ENCODE results near the gene NCKAP5.

The NCKAP5 gene

DNA sequence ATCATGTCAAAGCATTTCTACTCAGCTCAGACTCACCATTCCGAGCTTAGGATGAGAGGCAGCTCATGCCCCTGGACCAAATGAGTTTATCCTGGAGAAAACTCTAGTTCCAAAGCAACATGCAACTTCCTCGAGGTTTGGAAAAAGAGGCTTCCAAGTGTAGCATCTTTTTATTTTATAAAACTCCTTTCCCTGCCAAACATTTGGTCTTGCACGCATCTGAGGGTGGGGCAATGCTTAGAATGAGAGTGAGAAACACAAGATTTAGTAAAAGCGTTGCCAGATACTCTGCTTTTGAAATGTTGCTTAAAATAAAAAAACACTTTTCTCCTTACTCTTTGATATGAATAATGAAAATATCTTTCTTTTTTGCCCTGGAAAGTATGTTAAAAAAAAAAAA lies 151.5 kb downstream of the NCKAP5 start:
- DNase-seq: no peak

DNA sequence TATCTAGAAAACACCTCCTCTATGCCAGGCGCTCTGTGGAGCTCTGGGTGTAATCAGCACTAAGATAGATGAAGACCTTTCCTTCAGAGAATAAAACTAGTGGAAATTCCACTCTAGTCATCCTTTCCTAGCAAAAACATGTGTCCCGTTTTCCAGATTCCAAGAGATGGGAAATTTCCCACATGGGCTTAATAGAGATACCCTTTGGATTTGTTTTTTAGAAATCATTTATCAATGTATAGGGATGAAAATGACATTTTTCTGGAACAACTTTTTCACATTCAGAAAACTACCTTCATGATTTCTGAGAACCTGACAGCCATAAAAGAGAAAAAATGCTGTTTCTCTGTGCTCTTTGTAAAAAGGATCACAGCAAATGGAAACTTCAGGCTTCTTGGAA lies 152.1 kb downstream of the NCKAP5 start:
- DNase-seq: no peak

DNA sequence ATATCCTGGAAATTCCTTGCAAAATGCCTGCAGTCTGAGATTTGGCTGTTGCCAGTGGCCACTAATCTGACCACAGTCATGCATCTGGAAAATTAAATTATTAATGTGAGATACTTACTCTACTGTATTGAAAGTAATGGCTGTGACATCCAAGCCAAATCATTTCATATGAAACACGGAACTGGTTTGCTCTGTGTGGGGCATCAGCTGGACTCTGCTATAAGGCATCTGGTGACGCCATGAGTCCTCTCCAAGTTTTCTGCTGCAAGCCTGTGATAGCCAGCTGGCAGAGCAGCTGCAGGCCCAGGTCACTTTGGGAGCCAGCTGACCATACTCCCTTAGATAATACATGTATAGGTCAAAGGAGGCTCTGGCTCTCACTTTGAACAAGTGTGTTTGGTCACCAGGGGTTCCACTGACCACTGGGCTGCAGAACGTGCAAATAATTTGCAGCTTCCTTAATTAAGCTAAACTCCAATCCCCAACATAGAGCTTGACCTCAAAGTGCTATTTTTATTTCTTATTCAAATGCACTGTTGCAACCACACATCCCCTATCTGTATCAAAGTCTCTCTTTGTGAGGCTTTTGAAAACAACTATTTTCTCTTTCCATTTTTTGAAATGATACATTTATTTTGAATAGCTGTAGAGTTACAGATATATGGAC lies 152.9 kb downstream of the NCKAP5 start:
- no peak for DNase-seq

DNA sequence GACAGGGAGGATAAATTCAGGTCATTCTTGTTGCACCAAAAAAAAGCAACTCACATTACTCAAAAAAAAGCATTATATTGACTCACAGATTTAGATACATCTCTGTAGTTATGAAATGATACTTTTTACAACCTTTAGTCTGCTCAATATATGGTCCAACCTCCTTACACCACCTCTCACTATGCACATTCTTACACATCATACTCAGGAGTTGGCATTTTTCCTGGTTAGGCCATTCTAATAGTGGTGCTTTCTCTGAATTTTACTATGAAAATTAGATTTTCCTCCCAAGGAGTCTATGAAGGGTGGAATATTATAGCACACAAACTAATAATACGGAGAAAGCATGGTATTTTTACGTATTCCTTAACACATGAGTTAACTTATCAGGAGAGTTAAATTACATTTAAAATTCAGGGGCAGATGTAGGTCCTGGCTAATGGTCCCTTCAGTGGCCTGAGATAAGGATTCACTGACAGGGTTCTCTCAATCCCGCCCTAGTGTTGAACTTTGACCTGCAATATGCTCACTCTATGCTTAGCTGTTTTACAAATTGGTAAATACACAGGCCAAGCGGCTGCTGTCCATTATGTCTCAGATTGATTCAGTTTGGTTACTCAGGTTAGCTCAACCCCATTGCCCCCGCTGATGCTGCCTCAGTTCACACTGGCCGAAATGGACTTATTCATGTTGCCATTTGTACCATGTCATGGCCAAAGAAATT lies 153.6 kb downstream of the NCKAP5 start:
- no peak for DNase-seq

DNA sequence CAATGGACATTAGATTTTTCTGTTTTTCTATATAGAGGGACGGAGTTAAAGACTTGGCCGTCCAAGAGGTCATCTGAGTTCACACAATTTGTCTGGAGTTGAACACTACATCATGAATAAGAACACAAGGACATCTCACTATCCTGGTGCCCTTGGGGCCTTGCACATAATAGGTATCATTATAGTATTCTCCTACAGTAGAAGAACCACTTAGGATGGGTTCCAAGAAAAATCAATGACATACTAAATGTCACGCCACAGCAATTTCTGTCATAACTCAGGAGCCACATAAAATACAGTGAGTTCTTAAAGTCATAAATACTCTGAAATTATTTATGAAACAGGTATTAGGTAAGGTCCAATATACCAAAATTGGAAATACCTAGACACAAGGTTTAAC lies 154.4 kb downstream of the NCKAP5 start:
- DNase-seq: no peak

DNA sequence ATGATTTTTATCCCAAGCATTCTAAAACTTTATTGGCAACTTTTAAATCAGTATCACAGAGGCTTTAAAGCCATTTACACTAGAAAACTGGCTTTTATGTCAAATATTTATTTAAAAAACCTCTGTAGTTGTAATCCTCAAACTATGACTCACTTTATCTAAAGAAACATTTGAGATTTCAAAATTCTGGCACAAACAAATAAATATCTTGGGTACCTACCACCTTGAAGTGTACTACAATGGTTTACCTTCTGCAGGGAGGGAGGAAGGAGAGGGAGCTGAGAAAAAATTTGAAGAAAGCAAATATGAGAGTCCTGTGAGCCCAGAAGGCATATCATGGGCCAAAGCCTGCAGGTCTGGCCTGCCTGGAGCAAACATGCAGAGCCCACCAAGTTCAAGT lies 155.6 kb downstream of the NCKAP5 start:
- DNase-seq: no peak

DNA sequence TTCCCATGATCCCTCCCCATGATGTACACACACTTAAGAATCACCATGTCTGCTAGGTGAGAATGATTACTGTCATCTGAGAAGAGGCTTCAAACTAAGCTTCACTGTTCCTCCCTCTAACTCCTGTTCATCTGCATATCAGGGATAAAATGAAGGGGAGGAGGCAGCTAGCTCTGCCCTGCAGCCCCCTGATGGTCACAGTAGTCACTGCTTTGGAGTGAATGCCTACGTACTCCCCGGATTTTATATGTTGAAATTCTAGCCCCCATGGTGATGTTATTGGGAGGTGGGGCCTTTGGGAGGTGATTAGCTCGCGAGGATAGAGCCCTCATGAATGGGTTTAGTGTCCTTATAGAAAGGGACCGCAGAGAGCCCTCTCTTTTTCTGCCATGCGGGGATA lies 156.4 kb downstream of the NCKAP5 start:
- DNase-seq: no peak

DNA sequence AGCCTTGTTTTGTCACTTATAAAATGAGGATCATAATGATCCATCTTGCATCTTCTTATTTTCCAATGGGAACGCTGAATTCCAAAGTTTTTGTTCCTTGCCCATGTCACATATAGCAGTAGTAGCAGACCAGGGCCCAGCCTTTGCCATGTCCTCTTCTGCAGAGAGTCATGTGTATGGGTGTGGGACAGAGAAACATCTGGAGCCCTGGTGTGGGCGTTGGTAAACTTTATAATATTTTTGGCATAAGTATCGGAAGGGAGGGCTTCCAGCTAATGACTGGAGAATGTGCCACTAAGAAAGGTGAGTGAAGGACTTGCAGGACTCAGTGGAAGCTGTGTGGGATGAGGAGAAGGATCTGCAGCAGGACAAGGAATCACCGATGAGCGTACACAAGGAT lies 157.2 kb downstream of the NCKAP5 start:
- no peak for DNase-seq

DNA sequence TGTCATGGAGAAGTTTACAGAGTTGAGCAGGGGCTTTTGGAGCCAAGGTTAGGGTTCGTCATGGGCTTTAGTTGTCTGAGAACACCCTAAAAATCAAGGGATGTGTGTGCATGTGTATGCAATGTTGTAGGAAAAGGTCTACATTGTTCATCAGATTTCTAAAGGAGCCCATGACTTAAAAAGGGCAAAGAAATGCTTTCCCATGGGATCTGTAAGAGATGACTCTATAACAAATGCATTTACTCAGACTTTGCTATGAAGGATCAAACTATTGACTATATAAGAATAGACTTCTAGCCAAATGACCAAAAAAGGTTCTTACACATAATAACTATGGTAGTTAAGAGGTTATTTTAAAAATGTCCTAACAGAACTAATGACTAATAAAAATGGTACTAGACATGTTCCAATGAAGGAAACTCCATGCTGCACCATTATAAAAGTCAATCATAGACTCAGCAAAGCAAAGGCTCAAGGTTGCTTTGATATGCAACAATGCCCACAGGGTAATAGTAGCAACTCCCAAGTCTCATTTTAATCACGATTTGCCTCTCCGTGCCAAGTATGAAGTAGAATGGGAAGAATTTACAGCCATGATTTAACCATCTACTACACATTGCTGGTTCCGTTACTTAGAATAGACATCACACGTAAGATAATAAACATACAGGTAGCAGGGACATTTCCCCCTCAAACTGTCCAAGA lies 158.5 kb downstream of the NCKAP5 start:
- no peak for DNase-seq

DNA sequence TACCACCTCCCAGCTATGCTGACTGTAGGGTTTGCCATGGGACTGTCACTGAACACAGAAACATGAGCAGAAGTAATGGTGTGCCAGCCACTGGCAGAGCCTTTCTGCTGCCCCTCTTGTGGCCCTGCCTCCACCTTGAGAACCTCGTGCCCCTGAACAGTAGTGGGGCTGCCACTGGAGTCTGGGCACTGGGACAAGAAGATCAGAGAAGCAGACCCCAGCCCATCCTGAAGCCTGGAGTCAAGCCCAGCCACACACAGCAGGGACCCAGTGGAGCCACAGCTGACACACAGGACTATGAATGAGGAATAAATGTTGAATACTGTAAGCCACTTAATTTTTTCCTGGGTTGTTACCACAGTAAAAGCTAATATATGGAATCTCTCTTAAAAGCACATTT lies 159.6 kb downstream of the NCKAP5 start:
- DNase-seq: no peak

DNA sequence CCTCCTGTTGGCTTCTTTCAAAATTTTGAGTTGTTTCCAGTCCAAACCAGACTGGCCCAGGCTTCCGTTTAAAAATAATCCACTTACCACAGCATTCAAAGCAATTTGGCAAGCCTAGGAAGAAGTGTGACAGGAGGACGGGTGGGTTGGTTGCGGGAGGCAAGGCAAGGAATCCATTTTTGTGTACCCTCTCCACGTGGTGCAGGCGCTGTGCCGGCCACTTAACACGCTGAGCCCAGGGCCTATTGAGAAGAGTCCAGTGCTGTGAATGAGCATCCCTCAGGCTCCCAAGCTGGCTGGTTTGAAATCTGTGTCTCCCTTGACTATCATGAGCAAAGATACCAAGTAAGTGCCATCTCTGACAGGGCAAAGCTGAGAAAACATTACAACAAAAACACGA lies 160.9 kb downstream of the NCKAP5 start:
- no peak for DNase-seq

DNA sequence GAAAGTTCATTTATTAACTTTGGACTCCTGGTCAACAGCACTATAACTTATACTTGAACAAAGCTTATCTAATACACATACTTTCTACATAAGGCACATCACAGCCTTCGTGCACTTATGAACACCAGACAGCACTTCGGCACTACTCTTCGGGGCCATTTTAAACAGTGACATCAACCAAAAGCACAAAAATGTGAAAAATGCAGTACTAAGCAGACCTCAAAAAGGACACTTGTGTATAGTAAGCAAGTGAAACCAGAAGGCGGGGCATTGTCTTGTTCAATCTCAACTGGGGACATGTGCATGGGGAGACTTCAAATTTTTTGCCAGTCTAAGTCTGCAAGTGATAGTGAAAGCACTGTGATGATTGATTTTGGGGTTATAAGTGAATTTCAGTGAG lies 163.0 kb downstream of the NCKAP5 start:
- no peak for DNase-seq

DNA sequence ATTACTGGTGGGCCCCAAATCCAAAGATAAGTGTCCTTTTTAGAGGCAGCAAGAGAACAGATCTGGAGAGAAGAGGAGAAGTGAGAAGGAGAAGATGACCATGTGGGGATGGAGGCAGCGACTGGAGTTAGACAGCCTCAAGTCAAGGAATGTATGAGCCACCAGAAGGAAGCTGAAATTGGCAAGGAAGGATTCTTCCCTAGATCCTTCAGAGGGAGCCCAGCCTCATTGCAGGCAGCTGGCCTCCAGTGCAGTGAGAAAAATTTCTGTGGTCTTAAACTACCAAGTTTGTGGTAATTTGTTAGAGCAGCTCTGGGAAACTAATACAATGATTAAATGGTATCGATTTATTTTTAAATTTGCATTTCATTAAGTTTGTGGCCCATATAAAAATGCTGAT lies 167.9 kb downstream of the NCKAP5 start:
- DNase-seq: no peak

DNA sequence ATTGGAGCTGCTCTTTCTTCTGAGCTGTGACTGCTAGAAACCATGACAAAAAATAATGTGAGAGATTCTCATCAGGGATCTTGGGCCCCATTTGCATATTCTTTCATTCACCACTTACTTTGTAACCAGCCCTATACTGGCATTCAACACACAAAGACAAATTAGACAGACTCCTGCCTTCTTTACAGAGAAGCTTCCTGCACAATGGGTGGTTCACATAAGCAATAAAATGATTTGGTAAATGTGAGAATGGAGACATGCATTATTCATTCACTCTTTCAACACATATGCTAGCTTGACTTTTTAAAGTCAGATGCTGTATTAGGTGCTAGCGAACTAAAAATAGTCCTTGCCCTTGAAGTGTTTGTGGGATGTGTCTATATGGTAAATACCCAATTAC lies 174.4 kb downstream of the NCKAP5 start:
- no peak for DNase-seq

DNA sequence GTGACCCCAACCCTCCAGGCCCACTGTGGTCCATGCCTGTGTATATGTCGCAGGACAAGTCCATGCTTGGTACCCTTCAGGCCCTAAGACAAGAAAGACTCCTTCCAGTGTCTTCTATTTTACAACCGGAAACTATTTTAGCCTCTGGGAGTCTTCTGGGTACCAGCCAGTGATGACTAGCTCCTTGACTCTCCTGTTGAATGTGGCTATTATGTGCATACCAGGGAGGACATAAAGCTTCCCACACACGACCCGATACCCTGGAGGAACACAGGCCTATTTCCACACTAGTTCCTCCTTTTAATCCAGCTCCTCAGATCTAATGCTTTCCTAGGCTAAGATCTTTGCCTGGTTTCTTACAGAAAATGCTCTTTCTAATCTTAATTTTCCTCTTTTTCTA lies 178.1 kb downstream of the NCKAP5 start:
- no peak for DNase-seq

DNA sequence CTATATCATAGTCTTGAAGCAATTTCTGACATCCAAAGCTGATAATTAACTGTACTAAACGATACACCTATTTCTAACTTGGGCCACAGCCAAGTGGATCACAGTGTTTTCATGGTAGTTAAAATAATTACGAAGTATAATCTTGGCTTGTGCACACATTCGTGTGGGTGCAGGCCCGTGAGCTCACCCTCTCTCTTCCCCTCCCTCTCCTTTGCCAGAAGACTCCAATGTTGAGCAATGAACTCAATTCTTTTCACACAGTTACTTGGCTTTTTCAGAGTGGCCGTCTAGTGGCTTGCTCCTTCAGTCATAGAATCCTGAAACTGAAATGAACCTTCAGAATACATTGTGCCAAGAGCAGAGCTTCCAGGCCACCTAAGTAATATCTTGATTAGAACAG lies 178.7 kb downstream of the NCKAP5 start:
- no peak for DNase-seq

DNA sequence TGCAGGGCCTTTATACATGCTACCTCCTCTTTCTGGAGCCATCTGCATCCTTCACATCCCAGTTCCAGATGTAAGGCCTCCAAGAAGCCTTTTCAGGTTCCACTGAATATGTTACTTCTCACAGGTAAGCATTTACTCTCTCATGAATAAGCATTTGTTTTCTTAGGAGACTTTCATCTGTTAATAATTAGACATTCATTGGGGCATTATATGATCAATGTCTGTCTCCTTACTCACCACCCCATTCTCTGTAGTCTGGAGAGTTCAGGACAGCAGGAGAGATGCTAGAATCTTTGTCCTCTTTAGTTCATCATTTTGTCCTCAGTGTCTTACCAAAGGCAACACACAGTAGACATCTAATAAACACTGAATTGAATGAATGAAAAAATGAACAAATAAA lies 185.7 kb downstream of the NCKAP5 start:
- no peak for DNase-seq

DNA sequence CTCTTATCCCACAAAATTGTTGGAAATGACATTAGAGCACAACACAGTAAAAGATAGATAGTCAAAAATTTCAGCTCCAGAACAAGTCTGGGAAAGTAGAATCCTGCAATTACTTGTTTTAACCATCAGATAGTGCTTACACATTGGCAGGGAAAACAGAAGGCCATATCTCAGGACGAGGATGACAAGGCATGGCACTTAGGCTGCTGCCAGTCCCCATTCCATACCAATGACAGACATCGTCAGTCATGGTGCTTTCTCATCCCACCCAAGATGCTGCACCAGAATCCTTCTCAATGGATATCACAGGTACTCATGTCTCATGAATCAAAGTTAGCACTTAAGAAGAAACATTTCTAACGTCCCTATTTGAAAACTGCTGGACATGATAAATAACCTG lies 187.3 kb downstream of the NCKAP5 start:
- DNase-seq: no peak

DNA sequence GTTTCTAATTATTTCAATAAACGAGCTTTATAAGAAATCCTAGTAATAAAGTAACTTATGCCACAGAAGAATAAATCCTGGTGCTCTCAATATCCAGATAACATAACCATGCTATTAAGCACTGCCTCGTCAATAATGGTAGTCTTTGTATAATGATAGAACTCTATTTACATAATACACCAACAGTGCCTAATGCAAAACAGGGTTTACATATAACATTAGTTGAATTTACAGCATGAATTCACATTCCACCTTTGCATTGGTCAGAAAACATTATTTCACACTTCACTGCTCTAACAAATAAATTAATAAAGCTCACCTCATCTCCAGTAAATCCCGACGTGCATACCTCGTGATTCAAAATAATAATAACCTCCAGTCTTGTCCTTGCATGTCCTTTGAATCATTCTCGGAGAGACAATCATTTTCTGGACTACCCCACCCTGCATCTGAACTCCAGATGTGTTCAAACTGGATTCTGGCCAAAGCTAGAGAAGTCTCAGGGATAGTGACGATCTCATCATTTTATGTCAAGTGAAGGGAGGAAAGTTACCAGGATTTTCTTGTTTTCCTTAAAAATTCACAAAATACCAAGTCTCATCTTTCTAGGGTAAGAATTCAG lies 189.2 kb downstream of the NCKAP5 start:
- no peak for DNase-seq

DNA sequence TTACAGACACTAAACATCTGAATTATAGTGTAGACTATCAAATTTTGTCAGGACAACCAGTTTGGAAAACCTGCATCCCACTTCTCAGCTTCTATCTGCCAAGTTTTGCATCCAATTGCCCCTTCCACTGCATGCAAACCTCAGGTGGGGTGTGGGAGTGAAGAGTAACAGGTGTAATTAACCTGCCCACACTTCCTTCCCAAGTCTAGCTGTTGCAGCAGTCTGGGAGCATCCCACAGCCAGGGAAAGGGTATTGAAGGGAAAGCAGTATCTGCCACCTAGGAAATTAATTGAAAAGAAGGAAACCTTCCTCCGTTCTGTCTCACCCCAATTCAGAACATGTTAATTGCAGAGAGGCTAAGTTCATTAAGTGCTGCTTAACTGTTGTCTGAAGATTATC lies 189.9 kb downstream of the NCKAP5 start:
- no peak for DNase-seq

DNA sequence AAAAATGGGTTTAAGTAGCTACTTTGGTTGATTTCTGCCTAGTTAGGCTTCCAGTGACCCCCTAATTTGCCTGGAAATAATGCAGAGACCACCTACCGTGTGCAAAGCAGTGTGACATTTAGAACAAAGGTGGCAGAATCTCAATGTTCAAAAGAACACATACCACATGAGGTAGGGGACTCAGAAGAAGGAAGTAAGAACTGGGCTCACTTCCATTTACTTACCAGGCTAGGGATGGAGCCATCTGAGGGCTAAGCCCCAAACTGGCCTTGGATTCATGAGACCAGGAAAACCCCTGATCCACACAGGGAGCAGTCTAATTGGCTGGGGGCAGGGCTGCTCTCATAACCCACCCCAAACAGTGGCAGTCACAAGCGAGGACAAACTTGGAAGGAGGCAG lies 190.7 kb downstream of the NCKAP5 start:
- no peak for DNase-seq

DNA sequence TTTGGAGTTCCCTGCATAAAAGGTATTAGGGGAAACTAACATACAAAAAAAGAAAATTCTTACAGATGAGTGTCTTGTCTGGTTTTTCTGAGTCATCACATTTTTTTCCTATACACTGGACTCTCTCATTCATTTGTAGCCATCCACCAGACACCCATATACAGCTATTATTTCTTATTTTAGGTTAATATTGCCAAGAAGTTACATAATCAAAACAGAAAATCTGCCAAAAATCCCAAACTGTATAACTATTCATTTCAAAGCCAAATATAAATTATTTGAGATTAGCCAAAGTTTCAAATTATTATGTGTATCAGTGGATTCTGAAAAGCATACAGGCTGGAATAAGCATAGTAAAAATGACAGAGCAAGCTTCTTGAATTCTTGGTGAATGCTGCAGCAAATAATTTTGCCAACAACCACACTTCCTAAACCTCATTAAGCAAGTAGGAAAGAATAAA lies 191.2 kb downstream of the NCKAP5 start:
- no peak for DNase-seq

DNA sequence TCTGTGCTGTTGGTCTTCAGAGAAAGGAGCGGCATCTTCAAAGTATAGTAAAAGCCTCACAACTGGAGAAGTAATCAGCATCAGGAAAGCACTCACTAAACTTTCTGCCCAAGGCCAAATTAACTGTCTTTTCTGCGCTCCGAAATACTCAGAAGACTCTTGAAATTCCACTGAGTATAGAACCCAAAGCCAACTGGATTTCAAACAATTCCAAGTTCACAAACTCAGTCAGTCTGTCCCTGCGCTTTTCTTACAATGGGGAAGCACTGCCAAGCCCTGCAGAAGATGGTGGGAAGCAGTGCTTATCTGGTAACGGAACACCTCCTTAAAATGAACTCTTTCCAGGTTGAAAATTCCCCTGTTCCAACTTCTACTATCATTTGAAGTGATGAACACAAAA lies 193.5 kb downstream of the NCKAP5 start:
- no peak for DNase-seq

DNA sequence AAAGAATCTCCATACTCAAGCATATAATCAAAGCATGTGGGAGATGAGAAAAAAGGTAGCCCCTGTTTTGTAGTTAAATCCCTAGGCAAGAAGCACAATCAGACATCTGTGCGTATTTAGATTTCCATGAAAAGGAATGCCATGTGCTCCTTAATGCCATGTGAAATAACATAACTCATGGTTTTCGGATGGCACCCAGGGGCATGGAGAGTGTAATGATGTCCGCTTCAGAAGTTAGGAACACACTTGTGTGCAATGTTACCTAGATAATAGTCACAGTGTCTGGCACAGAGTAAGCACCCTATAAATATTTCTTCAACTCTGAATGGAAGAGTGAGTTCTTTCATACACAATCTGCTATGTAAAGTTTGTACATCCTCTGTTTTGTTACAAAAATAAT lies 197.0 kb downstream of the NCKAP5 start:
- DNase-seq: no peak
